ELF-1 (cell line): ENCODE measurements around the gene ZBTB45.

Experiments used
- DNase-seq: peaks from one replicate; pipeline ENCODE4 v3.0.0-alpha.2; 2016; ENCODE audit warnings: low read depth, low spot score

Gene ZBTB45

GRCh38 chr19:58519355-58520256 lies at the start of gene ZBTB45:
Gene ZBTB45 (minus strand): TSS chr19:58519810. CDS start chr19:58517673, 2,137 bp downstream.
- peak; percentile 98 for DNase-seq

GRCh38 chr19:58568453-58569130 lies 49.0 kb upstream of the ZBTB45 start:
- DNase-seq, result no peak

- no peak for DNase-seq
Measured at GRCh38 chr19:58566989-58567388, 47.4 kb upstream of the ZBTB45 start.

DNA sequence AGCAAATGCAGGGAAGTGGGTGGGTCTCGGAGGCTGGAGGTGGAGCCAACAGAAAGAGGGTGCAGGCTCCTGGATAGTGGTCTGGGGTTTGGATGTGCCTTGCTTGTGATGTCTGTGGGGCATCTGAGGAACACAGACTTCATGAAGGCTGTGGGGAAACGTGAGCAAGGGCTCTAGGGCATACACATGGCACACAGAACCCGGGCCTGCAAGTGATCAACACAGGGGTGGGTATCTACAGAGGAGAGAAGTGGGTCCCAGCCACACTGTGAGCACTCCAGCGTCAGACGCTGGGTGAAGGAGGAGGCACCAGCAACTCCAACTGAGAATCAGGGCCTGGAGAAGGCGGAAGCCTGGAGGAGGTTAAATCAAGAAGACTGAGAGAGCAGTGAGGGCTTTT lies 44.2 kb upstream of the ZBTB45 start:
- DNase-seq, result no peak

GRCh38 chr19:58563034-58563573 lies 43.5 kb upstream of the ZBTB45 start:
- peak; percentile 36 for DNase-seq

DNA sequence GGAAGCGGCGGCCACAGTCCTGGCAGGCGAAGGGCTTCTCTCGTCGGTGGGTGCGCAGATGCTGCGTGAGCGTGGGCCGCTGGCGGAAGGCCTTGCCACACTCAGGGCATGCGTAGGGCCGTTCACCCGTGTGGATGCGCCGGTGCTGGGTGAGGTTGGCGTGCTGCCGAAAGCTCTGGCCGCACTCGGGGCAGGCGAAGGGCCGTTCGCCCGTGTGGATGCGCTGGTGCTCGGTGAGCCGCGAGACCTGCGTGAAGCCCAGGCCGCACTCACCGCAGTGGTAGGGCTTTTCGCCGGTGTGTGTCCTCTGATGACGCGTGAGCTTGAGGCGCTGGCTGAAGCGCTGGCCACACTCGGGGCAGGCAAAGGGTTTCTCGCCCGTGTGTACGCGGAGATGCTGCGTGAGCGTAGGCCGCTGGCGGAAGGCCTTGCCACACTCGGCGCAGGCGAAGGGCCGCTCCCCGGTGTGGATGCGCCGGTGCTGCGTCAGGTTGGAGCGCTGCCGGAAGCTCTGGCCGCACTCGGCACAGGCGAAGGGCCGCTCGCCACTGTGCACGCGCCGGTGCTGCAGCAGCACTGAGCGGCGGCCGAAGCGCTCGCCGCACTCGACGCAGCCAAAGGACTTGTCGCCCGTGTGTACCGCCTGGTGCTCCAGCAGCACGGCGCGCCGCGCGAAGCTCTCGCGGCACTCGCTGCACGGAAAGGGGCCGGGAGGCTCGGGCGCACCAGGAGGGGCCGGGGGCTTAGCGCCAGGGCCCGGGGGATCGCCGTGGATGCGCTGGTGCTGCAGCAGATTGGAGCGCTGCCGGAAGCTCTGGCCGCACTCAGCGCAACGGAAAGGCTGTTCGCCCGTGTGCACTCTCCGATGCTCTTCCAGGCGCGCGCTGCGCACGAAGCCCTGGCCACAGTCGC lies 42.8 kb upstream of the ZBTB45 start:
- peak; percentile 73 for DNase-seq

DNA sequence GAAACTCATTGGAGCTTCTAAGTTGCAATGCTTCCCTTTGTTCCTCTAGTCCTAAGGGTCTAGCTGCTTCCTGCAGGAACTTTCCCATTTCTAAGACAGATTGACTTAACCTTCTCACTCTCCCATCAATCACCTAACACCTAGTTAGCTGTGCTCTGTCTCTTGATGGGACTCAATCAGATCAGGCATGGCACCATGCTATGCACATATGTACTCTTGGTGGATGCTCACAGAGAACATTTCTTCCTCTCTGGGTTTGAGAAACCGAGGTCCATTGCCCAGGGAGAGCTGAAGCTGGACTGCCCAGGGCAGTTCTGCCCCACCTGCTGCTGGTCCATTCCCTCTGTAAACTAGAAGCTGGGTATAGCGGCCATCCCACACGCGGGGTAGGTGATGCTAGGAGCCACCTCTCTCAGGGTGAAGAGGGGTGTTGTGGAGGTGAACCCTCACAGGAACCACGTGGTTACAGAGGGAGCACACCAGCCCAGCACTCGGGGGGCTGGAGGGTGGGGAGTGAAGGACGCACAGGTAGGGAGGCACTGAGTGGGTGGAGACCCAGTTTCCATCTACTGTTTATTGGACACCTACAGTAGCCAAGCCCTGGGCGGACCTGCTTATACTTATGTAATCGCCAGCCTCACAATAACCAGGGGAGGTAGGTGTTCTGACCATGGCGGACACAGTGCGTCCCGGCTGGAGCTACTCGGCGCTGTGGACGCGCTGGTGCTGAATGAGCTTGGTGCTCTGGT lies 41.9 kb upstream of the ZBTB45 start:
- DNase-seq, result no peak

- no peak for DNase-seq
Measured at GRCh38 chr19:58560921-58561320, 41.3 kb upstream of the ZBTB45 start.

DNA sequence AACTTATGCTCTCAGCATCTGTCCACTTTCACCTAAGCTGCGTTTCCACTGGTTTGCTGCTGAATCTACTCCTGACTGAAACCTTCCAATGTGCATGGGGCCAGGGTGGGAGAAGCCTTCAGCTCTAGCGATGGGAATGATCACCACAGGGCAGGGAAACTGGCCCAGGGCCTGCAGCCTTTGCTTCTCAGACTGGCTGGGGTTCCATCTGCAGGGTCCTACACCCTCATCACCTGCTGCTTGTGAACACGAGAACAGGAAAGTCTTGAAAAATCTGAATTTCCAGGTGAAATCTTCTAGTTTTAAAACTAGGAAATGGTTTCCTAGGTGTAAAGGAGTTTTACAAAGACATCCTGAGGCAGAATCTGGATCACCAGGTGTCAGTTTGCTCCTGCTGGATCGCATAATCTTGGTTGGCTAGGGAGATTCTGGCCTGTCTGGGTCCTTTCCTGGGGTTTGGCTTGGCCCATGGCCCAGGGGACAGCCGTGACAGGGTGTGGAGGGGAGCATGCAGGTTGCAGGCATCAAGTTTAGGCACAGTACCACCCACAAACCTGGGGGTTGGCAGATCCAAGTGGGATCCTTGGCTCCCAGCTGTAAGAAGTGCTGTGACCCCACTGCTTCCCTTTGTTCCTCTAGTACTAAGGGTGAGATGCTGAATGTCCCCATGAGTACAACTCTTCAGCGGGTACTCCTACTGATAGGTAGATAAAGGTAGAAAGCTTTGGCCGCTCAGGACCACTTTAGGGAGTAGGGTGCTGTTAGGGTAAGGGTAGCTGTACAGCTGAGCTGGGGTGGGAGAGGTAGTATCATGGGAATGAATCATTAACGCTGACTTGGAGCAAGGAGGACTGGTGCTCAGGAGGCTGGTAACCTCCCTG lies 40.6 kb upstream of the ZBTB45 start:
- DNase-seq, result no peak

GRCh38 chr19:58559275-58560006 lies 39.8 kb upstream of the ZBTB45 start:
- peak; percentile 94 for DNase-seq

- peak; percentile 99 for DNase-seq
Measured at GRCh38 chr19:58558623-58559274, 39.1 kb upstream of the ZBTB45 start.

DNA sequence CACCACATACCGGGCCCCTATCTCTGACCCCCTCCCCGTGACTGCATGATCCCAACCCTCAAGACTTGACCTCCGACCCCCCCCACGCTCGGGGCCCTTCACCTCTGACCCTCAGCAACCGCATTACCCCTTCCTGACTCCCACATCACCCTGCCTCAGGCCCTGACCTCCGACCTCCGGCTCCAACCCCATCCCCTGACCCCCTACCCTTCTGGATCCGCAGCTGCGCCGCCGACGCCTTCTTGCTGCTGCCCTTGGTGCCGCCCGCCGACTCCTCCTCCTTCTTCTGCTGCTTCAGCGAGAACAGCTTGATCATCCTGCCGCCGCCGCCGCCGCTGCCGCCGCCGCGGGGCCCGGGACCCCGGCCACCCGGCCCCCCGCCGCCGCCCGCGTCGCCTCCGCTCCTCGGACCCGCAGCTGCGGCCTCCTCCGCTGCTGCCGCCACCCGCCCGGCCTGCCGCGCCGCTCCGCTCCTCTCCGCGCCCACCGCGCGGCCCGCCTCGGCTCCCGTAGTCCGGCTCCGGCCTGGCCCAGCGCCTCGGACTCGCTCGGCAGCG lies 38.5 kb upstream of the ZBTB45 start, which contains the start of gene UBE2M:
TSS of gene UBE2M (minus strand) at position 546 of the 557 bp plus-strand sequence. CDS start at position 316, 230 bp downstream.
- peak; percentile 56 for DNase-seq

- DNase-seq, result no peak
Measured at GRCh38 chr19:58557221-58558065, 37.8 kb upstream of the ZBTB45 start.

DNA sequence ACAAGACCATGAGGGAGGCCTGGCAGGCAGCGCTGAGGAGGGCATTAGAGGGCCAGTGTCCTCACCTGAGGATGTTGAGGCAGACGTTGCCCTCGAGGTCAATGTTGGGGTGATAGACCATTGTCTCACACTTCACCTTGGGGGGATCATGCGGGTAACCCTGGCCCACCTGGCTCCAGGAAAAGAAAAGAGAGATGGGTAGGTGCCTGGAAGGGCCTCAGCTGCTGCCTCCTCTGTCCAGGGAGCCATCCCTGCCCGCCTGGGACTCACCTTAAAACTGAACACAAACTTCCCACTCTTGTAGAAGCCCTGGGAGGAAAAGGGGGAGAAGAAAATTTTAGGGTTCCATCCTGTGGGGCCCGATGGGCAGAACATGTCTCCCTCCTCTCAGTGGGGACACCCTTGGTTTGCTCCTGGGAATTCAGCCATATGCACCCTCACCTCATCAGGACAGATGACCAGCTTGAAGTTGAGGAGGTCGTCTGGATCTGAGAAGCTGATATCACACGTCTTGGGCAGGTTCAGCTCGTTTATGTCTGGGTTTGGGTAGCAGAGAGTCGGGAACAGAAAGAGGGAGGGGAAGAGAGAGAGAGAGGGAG lies 37.1 kb upstream of the ZBTB45 start:
- no peak for DNase-seq

DNA sequence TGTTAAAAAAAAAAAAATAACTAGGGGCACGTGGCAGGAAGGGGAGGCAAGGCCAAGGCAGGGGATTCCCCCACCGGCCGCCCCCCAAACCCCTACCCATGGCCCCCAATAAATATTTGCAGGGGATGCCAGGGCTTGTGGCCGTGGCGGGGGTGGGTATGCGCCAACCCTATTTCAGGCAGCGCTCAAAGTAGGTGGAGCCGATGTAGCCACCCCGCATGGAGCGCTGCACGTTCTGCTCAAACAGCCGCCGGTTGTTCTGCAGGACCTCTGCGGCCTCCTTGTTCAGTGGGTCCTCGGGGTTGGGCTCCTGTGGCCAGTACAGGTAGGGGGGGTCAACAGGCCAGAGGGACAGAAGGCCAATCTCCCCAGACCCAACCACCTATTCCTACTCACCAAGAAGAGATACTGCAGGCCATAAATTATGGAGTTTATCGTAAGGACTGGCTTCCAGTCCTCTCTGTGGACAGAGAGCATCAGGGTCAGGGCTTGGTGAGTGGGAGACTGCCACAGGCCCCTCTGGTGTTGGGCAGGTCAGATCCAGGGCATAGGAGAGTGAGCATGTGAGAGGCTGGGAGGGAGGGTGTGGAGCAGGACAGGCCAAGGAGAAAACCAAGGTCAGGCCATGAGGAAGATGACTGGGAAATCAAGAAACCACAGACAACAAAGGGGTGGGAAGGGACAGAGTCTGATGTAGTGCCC lies 36.5 kb upstream of the ZBTB45 start:
- DNase-seq, result no peak

GRCh38 chr19:58555369-58555885 lies 35.8 kb upstream of the ZBTB45 start:
- no peak for DNase-seq
